Measurements from ENCODE around the gene FIG4.

DNA sequence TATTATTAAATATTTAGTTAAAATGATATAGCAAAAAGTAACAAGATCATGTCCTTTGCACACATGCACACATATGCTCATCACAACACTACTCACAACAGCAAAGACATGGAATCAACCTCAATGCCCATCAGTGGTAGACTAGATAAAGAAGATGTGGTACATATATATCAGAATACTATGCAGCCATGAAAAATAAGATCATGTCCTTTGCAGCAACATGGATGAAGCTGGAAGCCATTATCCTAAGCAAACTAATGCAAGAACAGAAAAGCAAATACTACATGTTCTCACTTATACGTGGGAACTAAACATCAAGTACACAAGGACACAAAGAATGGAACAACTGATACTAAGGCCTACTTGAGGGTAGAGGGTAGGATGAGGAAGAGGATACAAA is 14.4 kb upstream of the FIG4 start:
- TF ChIP-seq EZH2 (IDR thresholded peaks at IDR 0.05; ENCODE audit: insufficient read depth, poor library complexity, severe bottlenecking): no peak
- TF ChIP-seq EZH2phosphoT487 (IDR thresholded peaks at IDR 0.05; ENCODE audit: insufficient read depth, low read depth): no peak
